UCSD-AML1 (cell line): Measurements from ENCODE around the gene BICRA.

Experiments
- DNase-seq: peaks from one replicate; lab custom pipeline; 2025; ENCODE audit not compliant: unreplicated experiment; lab: John Stamatoyannopoulos, UW

BICRA gene

DNA sequence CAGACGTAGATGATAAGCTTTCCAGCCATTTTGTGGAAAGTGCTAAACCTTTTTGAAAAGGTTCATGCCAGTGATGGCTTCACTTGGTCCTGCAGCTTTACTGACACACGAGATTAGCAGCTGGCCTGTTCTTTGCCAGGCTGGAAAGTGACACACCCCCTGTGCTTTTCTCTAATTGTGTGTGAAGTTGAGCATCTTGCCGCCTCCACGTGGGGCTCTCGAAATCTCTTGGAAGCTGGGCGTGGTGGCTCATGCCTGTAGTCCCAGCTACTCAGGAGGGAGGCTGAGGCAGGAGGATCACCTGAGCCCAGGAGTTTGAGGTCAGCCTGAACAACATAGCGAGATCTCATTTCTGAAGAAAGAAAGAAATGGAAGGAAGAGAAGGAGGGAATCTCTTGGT is 79.0 kb downstream of the BICRA start:
- DNase-seq: no peak

GRCh38 chr19:47691090-47691489 is 82.2 kb downstream of the BICRA start:
- DNase-seq: no peak

- DNase-seq: no peak
Measured at GRCh38 chr19:47691782-47692181, 82.8 kb downstream of the BICRA start.

DNA sequence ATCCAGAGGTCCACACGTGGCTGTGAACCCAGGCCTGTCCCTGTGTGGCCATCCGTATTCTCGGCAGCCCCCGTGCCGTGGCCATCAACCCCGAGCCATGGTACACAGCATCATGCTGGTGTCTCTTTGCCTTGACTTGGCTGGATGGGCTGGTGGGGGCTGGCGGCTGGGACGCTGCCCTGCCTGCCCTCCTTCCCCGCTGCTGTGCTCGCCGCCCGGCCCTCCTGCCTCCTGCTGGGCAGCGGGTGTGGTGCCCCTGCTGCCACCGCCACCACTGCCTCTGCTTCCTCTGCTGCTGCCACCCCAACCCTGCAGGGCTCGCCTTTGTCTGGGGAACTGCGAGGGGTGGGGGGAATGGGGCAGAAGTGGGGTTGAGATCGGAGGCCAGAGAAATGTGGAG is 84.6 kb downstream of the BICRA start:
- DNase-seq: no peak

GRCh38 chr19:47693903-47694302 is 85.0 kb downstream of the BICRA start:
- no peak for DNase-seq

DNA sequence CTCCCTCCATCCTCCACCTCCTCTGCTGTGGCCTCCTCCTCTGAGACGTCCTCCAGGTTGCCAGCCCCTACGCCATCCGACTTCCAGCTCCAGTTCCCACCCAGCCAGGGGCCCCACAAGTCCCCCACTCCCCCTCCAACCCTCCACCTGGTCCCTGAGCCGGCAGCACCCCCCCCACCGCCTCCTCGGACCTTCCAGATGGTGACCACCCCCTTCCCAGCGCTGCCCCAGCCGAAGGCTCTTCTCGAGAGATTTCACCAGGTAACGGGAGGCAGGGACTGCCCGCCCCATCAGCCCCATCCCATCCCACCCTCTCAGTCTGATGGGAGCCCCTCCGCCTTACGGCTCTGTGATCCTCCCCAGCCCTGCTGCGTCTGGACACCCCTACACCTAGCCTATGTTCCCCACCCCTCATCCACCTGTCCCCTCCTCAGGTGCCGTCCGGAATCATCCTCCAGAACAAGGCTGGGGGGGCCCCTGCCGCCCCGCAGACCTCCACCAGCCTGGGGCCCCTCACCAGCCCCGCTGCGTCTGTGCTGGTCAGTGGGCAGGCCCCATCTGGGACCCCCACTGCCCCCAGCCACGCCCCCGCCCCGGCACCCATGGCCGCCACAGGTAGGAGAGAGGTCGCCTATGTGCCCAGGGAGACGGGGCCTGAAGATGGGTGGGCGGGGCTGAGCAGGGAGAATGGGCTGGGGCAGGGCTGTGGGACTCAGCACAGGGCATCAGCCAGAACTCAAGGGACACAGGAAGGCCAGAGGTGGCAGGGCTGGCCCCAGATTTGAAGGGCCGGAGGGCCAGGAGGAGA is 85.7 kb downstream of the BICRA start:
- DNase-seq: no peak

GRCh38 chr19:47695533-47696262 is 86.8 kb downstream of the BICRA start:
- no peak for DNase-seq

DNA sequence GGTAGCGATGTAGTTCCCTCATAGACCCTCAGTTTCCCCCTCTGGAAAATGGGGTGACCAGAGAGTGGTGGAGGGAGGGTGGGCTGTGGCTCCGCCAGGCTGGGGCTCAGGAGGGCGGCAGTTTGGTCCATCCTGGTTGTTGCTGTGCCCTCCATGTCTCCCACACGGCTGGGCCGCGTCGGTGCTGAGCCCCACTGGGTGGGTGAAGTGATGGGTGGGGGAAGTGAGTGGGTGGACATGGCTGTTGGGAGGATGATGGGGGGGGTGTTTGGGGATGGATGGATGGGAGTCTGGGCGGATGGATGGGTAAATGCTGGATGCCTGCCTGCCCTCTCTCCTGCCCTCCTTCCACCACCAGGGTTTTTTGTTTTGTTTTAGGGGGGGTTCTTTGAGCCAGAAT is 87.7 kb downstream of the BICRA start:
- no peak for DNase-seq

DNA sequence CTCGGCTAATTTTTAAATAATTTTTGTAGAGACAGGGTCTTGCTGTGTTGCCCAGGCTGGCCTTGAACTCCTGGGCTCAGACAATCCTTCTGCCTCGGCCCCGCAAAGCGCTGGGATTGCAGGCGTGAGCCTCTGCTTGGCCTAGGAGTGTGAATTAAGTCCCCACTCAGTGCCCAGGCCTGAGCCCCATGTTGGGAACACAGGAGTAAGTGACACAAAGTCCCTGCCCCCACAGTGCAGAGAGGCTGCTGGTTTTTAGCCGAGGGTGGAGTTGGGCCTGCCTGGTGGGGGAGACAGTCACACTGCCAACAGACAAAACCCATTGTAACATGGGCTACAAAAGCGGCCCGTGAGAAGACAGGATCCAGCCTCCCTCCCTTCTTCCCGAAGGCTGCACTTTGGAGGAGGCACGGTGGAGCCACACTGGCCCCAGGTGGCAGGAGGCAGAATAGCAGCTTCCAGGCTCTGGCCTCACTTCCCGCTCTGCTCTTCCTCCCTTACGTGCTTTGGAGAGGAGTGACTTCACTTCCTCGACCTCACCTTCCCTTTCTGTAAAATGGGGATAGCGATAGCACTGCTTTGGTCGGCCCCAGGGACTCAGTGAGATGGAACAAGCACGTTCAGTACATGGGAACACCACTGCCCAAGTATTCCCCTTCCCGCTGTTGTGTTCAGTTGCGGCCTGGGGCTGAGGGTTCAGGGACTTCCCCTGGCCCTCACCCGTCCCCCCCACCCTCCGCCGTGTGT is 89.1 kb downstream of the BICRA start:
- DNase-seq: peak; percentile 76

GRCh38 chr19:47698631-47699359 is 89.9 kb downstream of the BICRA start:
- DNase-seq: no peak

DNA sequence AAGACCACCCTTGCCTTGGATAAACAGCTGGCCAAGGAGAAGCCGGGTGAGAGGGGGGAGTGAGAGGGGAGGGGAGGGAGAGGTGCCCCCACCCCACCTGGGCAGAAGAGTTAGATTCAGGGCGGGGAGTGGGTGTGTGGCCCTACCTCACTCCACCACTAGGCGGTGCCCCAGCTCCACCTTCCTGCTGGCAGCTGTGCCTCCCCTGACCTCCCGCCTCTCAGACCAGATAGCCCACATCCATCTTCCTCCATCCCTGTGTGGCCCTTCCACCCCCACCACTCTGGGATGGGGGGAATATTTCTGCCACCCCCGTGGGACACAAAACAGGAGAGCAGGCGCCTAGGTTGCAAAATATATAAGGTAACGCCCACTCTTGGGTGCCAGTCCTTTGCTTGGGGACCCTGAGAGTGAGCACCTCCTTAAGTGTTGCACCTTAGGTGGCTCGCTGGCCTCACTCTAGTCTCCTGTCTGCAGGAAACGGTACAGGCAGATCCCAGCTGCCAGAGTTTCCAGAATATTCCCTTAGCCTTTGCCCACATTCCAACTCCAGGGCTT is 90.5 kb downstream of the BICRA start:
- peak; percentile 51 for DNase-seq

- no peak for DNase-seq
Measured at GRCh38 chr19:47700934-47701716, 92.2 kb downstream of the BICRA start.

- no peak for DNase-seq
Measured at GRCh38 chr19:47701717-47702552, 93.0 kb downstream of the BICRA start.

GRCh38 chr19:47702671-47703070 is 93.7 kb downstream of the BICRA start:
- no peak for DNase-seq

GRCh38 chr19:47703301-47703700 is 94.4 kb downstream of the BICRA start:
- no peak for DNase-seq

DNA sequence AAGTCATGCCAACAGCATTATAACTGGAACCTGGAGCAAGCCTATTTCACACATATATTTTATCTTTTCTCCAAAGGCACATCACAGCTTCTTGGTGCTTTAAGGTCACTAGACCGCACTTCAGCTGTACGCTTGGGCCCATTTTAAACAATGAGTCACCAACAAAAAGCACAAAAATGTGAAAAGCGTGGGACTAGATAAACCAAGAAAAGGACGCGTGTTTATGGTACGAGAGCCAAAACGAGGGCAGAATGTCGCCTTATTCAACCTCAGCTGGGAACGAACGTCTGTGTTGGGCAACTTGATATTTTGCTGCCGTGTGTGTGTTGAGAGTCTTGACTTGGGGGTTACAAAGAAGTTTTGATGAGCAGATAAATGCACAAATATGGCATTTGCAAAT is 95.1 kb downstream of the BICRA start:
- no peak for DNase-seq

DNA sequence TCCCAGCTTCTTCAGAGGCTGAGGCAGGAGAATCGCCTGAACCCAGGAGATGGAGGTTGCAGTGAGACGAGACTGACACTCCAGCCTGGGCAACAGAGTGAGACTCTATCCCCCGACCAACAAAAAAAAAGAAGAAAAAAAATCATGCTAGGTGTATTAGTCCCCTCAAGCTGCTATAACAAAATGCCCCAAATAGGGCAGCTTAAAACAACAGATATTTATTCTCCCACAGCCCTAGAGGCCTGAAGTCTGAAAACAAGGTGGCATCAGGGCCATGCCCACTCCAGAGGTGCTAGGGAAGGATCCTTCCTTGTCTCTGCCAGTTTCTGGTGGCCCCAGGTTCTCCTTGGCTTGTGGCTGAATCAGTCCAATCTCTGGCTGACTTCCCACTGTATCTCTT is 95.7 kb downstream of the BICRA start:
- no peak for DNase-seq

DNA sequence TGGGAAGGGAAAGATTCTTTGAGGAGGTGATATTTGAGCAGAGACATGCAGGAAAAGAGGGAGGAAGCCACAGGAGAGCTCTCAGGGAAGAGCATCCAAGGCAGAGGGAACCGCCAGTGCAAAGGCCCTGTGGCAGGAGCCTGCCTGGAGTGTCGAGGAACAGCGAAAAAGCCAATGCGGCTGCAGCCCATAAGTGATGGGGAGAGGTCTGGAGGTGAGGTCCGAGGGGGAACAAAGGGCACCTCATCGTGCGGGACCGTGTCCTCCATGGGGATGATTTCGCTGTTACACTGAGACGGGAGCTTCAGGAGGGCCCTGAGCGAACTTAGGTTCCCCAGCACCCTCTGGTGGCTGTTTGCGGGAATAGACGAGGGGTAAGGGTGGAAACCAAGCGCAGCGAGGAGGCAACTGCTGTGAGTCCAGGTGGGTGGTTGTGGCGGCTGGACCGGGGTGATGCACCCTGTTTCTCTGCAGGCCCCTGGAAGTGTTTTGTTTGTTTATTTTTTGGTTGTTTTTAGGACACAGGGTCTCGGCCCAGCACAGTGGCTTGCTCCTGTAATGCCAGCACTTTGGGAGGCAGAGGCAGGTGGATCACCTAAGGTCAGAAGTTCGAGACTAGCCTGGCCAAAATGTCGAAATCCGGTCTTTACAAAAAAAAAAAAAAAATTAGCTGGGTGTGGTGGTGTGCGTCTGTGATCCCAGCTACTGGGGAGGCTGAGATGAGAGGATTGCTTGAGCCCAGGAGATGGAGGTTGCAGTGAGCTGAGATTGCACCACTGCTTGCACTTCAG is 98.4 kb downstream of the BICRA start:
- DNase-seq: peak; percentile 71
